PC-9 (cell line): ENCODE measurements around the gene PROK2. TPM values are rescaled to one million over a fixed set of nuclear protein-coding genes. Genes with fewer than 3 reads are reported as not detected.

Experiments used
- Bru-seq: library from RNA; stranded (reverse); fragments of 400-500 nt; gene quantifications from one replicate; lab custom pipeline; 2021; lab: Mats Ljungman, UMichigan
- BruChase-seq, 2 experiments: library from RNA; stranded (reverse); fragments of 400-500 nt; gene quantifications; one replicate each; lab custom pipeline; 2021; lab: Mats Ljungman, UMichigan
- BruUV-seq: library from RNA; stranded (reverse); fragments of 400-500 nt; replicated peaks from 2 replicates; lab custom pipeline; 2021; lab: Mats Ljungman, UMichigan
- CTCF ChIA-PET: fragments of 300-600 bp; sonication (Branson Sonifier 250); formaldehyde crosslinking; loops from one replicate; lab custom pipeline; 2022; ENCODE audit warnings: antibody characterized with exemption; lab: Charles Lee
- POLR2A ChIA-PET: fragments of 300-600 bp; sonication (Branson Sonifier 250); formaldehyde crosslinking; loops from one replicate; lab custom pipeline; 2022; ENCODE audit warnings: antibody characterized with exemption; ENCODE audit not compliant: unreplicated experiment; lab: Charles Lee
- DNase-seq, 2 experiments: peaks; one replicate each; pipeline versions ENCODE4 v3.0.0 to v3.0.0-alpha.2; 2015 to 2022; ENCODE audit warnings: mixed read lengths in 1 of 2
- H2AFZ ChIP-seq: fragments of 200-600 bp; sonication (generic); 2 replicates; pipeline ENCODE4 v1.8.1; 2017; ENCODE audit warnings: antibody characterized with exemption
- H3F3A ChIP-seq: fragments of 200-600 bp; sonication (generic); 2 replicates; pipeline ENCODE4 v1.8.1; 2017; ENCODE audit warnings: antibody characterized with exemption, mild to moderate bottlenecking, low read depth; ENCODE audit not compliant: insufficient read depth
- H3K27ac ChIP-seq: fragments of 200-600 bp; sonication (generic); 2 replicates; pipeline ENCODE4 v1.6.1; 2016; ENCODE audit warnings: mixed run types
- H3K27me3 ChIP-seq: fragments of 200-600 bp; sonication (generic); 2 replicates; pipeline ENCODE4 v1.6.1; 2016; ENCODE audit warnings: low read depth, mixed run types; ENCODE audit not compliant: insufficient read depth
- H3K36me3 ChIP-seq: fragments of 200-600 bp; sonication (generic); 2 replicates; pipeline ENCODE4 v1.6.1; 2016; ENCODE audit warnings: low read depth, mixed run types
- H3K4me1 ChIP-seq: fragments of 200-600 bp; sonication (generic); replicated peaks from 2 replicates; pipeline ENCODE4 v1.6.1; 2016; ENCODE audit warnings: mixed run types; ENCODE audit not compliant: insufficient read depth
- H3K4me2 ChIP-seq: fragments of 200-600 bp; sonication (generic); 2 replicates; pipeline ENCODE4 v1.6.1; 2017; ENCODE audit warnings: mixed run types
- H3K4me3 ChIP-seq: fragments of 200-600 bp; sonication (generic); 2 replicates; pipeline ENCODE4 v1.6.1; 2016; ENCODE audit warnings: mixed run types
- H3K79me2 ChIP-seq: fragments of 200-600 bp; sonication (generic); 2 replicates; pipeline ENCODE4 v1.6.1; 2017; ENCODE audit warnings: low read depth, mixed run types
- H3K9me2 ChIP-seq: fragments of 200-600 bp; sonication (generic); 2 replicates; pipeline ENCODE4 v1.8.1; 2017; ENCODE audit warnings: mild to moderate bottlenecking; ENCODE audit not compliant: insufficient read depth
- H3K9me3 ChIP-seq: fragments of 200-600 bp; sonication (generic); 2 replicates; pipeline ENCODE4 v1.8.1; 2016; ENCODE audit warnings: low read depth; ENCODE audit not compliant: insufficient read depth
- H4K20me1 ChIP-seq: fragments of 200-600 bp; sonication (generic); 2 replicates; pipeline ENCODE4 v1.8.1; 2017; ENCODE audit not compliant: insufficient read depth
- EZH2 ChIP-seq: fragments of 200-600 bp; sonication (generic); IDR thresholded peaks from 2 replicates; pipeline ENCODE4 v1.8.0; 2017; ENCODE audit warnings: antibody characterized with exemption, low read depth
- intact Hi-C: fragments of 100-400 bp; cut with micrococcal nuclease; formaldehyde crosslinking; loops from one replicate; pipeline ENCODE4 v1.10.0; 2022; ENCODE audit not compliant: unreplicated experiment
- long read RNA-seq: library from polyadenylated mRNA; stranded (forward); transcript quantifications from one replicate; pipeline ENCODE4 v2.0.0, GENCODE V29; 2022
- total RNA-seq: library from RNA; stranded (reverse); gene quantifications from 2 replicates; pipeline ENCODE4 v1.2.3, GENCODE V29; 2021
- TF ChIP-seq, protein P1 (sequence below): fragments of 200-600 bp; sonication (generic); conservative IDR thresholded peaks from 2 replicates; pipeline ENCODE4 v1.6.1; 2017; ENCODE audit warnings: mixed run types, antibody characterized with exemption, mild to moderate bottlenecking, moderate library complexity

Gene PROK2, protein sequence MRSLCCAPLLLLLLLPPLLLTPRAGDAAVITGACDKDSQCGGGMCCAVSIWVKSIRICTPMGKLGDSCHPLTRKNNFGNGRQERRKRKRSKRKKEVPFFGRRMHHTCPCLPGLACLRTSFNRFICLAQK
- total RNA-seq (not detected in 2 replicates), Bru-seq, nascent RNA (not detected), BruChase-seq, experiment 1, labeled RNA remaining after a 2-hour chase (not detected), BruChase-seq, experiment 2, labeled RNA remaining after a 6-hour chase (not detected)
- long read RNA-seq: 0 reads

DNA sequence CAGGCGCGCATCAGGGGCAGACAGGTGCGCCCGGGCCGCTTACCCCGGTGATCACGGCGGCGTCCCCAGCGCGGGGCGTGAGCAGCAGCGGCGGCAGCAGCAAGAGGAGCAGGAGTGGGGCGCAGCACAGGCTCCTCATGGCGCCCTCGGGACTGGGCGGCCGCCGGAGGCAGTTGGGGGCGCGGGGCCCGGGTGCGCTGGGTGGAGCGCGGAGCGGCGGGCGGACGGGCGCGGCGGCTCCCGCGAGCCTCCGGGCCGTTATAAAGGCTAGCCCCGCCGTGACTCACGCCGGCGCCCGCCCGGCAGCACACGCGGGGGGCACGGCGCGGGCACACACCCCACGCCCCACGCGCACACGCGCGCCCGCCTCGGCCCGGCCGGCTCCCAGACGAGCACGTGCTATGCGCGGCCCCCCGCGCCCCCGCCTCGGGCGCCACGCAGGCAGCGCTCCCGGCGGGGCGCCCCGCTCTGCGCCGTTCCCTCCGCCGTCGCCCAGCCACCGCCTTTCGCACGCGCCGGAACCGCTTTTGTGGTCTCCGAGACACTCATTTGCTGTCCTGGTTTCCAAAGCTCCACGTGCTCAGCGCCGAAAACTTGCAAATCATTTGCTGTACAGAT, at the start of gene PROK2:
Gene PROK2, minus strand, starts transcription at position 235 of the 618 bp plus-strand sequence. Its CDS starts 96 bp downstream, at position 139.
- H4K20me1 ChIP-seq: no peaks in the 10 kb centered on the region
- no peaks in the 10 kb centered on the region for H3F3A ChIP-seq
- no peaks in the 10 kb centered on the region for H3K36me3 ChIP-seq
- no peaks in the 10 kb centered on the region for H3K79me2 ChIP-seq
- H3K9me3 ChIP-seq: no peaks in the 10 kb centered on the region
- ChIA-PET CTCF (no interaction called here), POLR2A (no interaction called here)
- H3K4me1 ChIP-seq: no peaks in the 10 kb centered on the region
- DNase-seq: no peak
- H3K4me3 ChIP-seq: no peak within 1 kb of the TSS
- no peak within 1 kb of the TSS for H3K27ac ChIP-seq
- no peaks in the 10 kb centered on the region for H3K27me3 ChIP-seq
- no TSS peak for BruUV-seq
- H3K4me2 ChIP-seq: no peak within 1 kb of the TSS
- TF ChIP-seq, protein P1, sequence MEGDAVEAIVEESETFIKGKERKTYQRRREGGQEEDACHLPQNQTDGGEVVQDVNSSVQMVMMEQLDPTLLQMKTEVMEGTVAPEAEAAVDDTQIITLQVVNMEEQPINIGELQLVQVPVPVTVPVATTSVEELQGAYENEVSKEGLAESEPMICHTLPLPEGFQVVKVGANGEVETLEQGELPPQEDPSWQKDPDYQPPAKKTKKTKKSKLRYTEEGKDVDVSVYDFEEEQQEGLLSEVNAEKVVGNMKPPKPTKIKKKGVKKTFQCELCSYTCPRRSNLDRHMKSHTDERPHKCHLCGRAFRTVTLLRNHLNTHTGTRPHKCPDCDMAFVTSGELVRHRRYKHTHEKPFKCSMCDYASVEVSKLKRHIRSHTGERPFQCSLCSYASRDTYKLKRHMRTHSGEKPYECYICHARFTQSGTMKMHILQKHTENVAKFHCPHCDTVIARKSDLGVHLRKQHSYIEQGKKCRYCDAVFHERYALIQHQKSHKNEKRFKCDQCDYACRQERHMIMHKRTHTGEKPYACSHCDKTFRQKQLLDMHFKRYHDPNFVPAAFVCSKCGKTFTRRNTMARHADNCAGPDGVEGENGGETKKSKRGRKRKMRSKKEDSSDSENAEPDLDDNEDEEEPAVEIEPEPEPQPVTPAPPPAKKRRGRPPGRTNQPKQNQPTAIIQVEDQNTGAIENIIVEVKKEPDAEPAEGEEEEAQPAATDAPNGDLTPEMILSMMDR: no peak
- no peak for TF ChIP-seq EZH2
- H2AFZ ChIP-seq: no peak within 1 kb of the TSS
- H3K9me2 ChIP-seq: no peaks in the 10 kb centered on the region
- intact Hi-C loops: no loop called here

DNA sequence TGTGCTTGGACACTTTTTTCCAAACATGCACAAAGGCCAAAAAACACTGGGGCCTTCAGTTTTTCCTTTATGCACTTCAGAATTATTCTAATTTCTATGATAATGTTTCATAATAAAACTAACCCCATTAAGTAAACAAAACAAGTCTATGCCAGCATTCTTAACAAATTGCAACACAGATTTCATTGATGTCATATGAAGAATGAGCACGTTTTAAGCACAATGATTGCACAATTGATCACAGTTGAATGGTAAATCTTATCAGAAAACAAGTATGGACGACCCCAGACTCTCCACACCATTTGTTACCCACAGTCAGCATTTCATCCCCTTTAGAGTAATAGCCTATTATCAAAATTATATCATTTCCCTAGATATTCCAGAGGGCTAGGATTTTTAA, 46.7 kb upstream of the PROK2 start:
- Histone ChIP-seq H3K9me3 (no peaks in the 10 kb centered on the region), H3K4me3 (no peak overlapping the region), H3K36me3 (no peaks in the 10 kb centered on the region), H2AFZ (no peak overlapping the region), H3F3A (no peaks in the 10 kb centered on the region), H3K4me1 (no peaks in the 10 kb centered on the region), H3K27me3 (peaks cover 4% of the 10 kb centered on the region; the same call in 1 of the 2 replicates), H3K79me2 (no peaks in the 10 kb centered on the region), H3K27ac (no peak overlapping the region), H3K9me2 (no peaks in the 10 kb centered on the region), H3K4me2 (no peak overlapping the region), H4K20me1 (no peaks in the 10 kb centered on the region)
- ChIA-PET CTCF (no interaction called here), POLR2A (no interaction called here)
- intact Hi-C loops: no loop called here
- no TSS peak for BruUV-seq
- TF ChIP-seq, protein P1: no peak
- no peak for TF ChIP-seq EZH2
- no peak for DNase-seq

DNA sequence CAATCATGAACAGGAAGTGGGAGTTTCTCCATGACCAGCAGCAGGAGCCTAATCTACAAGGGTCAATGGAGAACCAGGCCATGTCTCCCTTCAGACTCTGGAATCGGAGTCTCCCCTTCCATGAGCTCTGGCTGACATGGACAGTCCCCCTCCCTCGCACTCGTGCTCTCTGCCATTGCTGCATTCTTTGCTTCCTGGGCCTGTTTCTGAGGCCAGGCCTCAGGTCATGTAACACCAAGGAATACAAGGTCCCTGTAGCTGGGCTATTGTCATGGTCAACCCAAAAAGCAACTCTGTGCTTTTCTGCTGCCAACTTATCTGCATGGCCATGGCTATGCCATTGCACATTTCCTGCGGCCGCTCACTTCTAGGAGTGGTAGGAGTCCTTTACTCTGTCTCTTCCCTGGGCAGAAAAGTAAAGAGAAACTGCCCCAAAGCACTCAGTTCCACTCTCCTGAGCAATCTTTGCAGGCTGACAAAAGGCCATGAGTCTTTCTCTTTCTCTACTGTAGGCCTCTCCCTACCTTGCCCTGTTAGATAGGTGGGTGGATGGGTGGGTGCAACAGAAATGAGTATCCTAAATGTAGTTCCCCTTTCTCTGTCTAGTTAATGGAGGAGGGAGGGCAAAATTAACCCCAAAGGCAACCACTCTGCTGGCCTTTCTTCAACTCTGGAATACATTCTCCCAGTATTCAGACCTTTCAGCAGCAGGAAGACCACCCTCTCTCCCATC, 40.8 kb upstream of the PROK2 start:
- no peaks in the 10 kb centered on the region for H3K4me1 ChIP-seq
- H3K9me2 ChIP-seq: no peaks in the 10 kb centered on the region
- H3F3A ChIP-seq: no peaks in the 10 kb centered on the region
- DNase-seq: no peak
- H3K36me3 ChIP-seq: no peaks in the 10 kb centered on the region
- TF ChIP-seq, protein P1: no peak
- TF ChIP-seq EZH2: no peak
- CTCF ChIA-PET: no interaction called here
- H3K4me2 ChIP-seq: no peak overlapping the region
- POLR2A ChIA-PET: no interaction called here
- no peaks in the 10 kb centered on the region for H3K79me2 ChIP-seq
- no TSS peak for BruUV-seq
- no peak overlapping the region for H3K27ac ChIP-seq
- H3K27me3 ChIP-seq: peaks cover 9% of the 10 kb centered on the region
- no peaks in the 10 kb centered on the region for H4K20me1 ChIP-seq
- no peak overlapping the region for H3K4me3 ChIP-seq
- intact Hi-C loops: no loop called here
- H3K9me3 ChIP-seq: no peaks in the 10 kb centered on the region; the same call in 1 of the 2 replicates
- H2AFZ ChIP-seq: no peak overlapping the region
